Measurements from ENCODE around the gene DNAH1.

Gene DNAH1

DNA sequence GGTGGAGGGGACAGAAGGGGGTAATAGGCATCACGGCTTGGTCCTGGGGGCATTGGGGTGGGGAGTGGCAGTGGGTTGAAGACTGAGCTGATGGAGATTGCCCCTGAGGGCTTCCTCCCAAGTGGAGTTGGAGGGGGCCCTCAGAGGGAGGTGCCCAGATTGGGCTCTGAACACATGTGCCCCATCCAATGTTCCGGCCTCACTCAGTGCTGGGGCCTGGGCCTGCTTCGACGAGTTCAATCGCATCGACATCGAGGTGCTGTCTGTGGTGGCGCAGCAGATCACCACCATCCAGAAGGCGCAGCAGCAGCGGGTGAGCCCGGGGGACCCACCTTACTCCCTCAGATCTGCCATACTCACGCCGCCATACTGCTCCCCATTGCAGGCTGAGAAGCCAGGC is 45.3 kb downstream of the DNAH1 start:
- no peak for DNase-seq

GRCh38 chr3:52361898-52362297 is 45.8 kb downstream of the DNAH1 start:
- DNase-seq = no peak

GRCh38 chr3:52364322-52365035 is 48.4 kb downstream of the DNAH1 start:
- no peak for DNase-seq

GRCh38 chr3:52366527-52366926 is 50.4 kb downstream of the DNAH1 start:
- DNase-seq = no peak

DNA sequence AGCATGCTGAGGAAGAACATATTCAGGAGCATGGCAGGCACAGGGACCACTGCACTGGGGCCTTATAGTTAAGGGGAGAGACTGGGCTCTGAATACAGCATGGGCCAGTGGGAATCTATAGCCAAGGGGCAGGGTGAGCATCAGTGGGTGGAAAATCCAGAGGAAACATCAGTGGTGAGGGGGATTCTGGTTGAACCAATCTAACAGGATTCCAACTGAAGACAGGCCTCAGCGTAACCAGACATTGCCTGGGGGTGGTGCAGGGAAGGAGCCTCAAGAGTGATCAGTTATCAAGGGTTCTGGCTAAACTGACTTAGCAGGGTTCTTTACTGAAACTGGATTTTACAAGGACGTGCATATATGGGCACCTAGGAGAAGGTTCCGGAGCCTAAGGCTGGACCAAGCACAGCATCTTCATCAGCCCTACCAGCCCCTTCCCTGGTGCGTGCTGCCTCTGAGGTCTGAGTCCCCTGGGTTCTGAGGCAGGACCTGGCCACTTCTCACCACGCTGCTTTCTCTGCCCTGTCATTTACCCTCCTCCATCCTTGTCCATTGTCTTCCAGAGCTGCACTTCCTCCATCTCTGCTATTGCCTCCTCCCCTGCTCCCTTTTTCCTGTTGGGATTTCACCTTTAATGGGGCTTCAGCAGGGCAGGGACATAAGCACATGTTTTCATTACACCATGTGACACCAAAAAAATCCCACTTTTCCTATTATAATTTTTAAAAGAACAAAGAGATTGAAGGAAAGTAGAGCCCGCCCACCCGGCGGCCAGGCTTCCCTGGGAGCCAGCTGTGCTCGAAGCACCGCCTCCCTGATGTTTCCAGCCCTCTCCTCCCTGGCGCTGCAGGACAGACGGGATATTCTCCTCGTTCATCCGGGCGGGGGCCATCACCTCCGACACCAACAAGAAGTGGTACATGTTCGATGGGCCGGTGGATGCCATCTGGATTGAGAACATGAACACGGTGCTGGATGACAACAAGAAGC is 52.1 kb downstream of the DNAH1 start:
- DNase-seq = no peak

- DNase-seq = no peak
Measured at GRCh38 chr3:52370531-52370930, 54.4 kb downstream of the DNAH1 start.

DNA sequence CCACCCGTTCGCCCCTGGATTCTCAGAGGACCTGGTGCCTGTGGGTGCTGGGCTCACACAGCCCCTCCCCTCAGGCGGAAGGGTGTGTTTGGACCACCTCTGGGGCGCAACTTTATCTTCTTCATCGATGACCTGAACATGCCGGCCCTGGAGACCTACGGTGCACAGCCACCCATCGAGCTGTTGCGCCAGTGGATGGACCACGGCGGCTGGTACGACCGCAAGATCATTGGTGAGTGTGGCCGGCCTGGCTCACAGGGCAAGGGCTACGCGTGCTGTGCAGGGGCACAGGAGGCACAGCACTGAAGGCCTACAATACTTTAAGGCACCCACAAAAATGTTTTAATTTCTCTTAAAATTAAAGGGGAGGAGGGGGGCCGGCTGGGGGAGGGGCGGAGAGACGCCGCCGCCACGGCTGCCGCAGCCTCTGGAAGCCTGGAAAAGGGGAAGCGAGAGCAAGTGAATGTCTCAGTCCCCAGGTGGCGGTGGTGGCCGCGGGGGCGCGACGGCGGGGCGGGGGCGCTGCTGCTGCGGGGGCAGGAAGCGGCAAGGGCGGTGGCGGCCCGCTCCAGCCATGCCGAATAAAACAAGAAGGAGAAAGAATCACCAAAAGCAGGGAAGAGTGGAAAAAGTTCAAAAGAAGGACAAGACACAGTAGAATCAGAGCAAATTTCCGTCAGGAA is 56.8 kb downstream of the DNAH1 start:
- DNase-seq = no peak

DNA sequence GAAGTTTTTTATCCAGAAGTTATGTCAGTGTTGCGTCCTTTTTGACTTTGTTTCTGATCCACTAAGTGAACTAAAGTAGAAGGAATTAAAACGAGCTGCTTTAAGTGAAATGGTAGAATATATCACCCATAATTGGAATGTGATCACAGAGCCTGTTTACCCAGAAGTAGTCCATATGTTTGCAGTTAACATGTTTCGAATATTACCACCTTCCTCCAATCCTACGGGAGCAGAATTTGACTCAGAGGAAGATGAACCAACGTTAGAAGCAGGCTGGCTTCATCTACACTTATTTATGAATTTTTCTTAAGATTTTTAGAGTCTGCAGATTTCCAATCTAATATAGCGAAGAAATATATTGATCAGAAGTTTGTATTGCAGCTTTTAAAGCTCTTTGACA is 57.6 kb downstream of the DNAH1 start:
- DNase-seq = peak; percentile 37

GRCh38 chr3:52374173-52374572 is 58.1 kb downstream of the DNAH1 start:
- no peak for DNase-seq

GRCh38 chr3:52379610-52380009 is 63.5 kb downstream of the DNAH1 start:
- DNase-seq = no peak

GRCh38 chr3:52380023-52380422 is 63.9 kb downstream of the DNAH1 start:
- no peak for DNase-seq

DNA sequence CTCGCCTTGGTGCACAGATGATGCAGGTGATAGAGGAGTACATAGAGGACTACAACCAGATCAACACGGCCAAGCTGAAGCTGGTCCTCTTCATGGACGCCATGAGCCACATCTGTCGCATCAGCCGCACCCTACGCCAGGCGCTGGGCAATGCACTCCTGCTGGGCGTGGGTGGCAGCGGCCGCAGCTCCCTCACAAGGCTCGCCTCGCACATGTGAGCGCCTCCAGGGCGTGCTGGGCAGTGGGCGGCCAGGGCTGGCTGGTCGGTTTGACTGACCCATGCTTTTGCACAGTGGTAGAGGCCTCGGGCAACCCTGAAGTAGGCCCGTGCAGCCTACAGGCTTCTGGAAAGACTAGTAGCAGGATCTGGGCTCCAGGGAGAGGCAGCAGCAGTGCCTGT is 65.5 kb downstream of the DNAH1 start:
- DNase-seq = no peak

DNA sequence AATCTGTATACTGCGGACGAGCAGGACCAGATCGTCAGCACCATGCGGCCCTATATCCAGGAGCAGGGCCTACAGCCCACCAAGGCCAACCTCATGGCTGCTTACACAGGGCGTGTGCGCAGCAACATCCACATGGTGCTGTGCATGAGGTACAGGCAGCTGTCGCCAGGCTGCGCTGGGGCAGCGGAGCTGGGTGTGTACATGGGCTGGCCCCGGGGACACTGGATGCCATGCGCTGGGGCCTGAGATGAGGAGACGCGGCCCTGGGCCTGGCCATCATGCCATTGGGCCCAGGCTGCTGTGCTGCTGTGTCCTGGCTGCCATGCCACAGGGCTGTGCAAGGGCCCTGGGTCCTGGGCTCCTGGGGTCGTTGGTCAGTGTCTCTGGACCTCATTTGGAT is 67.3 kb downstream of the DNAH1 start:
- DNase-seq = no peak

GRCh38 chr3:52384019-52384761 is 68.1 kb downstream of the DNAH1 start:
- no peak for DNase-seq

- DNase-seq = peak; percentile 14
Measured at GRCh38 chr3:52385157-52385556, 69.0 kb downstream of the DNAH1 start.

DNA sequence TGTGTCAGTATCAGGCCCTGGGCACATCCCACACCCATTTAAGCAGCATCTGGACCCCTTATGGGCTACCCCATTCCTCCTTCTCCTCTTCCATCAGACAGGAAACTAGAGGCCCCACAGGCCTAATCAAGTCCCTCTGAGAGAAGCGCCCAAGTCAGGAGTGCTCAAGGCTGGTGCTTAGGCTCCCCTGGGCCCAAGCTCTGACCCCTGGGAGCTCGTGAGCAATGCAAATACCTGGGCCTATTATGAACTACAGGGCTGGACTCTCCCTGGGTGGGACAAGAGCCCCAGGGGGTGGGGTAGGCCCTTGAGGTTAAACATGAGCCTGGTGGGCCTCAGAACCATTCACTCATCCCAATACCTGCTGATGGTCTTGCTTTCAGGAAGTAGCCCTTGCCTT is 71.4 kb downstream of the DNAH1 start:
- DNase-seq = no peak

GRCh38 chr3:52388348-52388821 is 72.3 kb downstream of the DNAH1 start:
- DNase-seq = no peak

DNA sequence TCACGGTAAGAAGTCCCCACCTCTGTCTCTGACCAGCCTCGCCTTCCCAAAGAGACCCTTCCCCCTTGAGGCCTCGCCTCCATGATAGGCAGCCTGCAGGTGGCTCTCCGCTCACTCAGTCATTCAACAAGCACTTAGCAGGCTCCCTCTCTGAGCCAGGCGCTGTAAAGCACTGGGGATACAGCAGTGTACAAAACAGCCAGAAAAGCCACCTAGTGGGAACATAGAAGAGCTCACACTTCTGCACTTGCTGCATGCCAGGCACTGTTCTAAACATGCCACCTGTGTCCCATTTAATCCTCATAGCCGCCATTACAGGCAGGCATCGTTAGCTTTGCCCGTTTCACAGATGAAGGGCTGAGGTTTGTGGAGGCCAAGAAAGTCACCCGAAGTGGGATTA is 72.8 kb downstream of the DNAH1 start:
- DNase-seq = no peak

DNA sequence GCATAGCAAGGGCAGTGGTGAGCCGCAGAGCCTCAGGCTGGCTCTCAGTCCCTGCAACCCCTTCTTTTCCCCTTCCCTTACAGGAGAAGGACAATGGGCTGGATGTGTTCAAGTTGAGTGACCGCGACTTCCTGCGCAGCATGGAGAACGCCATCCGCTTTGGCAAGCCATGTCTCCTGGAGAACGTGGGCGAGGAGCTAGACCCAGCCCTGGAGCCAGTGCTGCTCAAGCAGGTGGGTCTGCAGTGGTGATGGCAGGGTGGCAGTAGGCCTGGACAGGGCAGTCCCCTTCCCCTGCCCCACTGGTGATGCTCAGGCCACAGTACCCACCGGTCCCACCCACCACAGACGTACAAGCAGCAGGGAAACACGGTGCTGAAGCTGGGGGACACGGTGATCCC is 75.0 kb downstream of the DNAH1 start:
- DNase-seq = no peak

GRCh38 chr3:52392216-52392930 is 76.3 kb downstream of the DNAH1 start:
- no peak for DNase-seq

GRCh38 chr3:52393131-52393807 is 77.2 kb downstream of the DNAH1 start:
- DNase-seq = no peak
